Parietal lobe (tissue), 1 donor: ENCODE measurements around the gene ALB. TPM values are rescaled to one million over a fixed set of nuclear protein-coding genes. Genes with fewer than 3 reads are reported as not detected.

ENCODE experiments used
- total RNA-seq: library from RNA; depleted of rRNA; stranded (reverse); fragments of >200 nt; gene quantifications from one replicate; pipeline ENCODE4 v1.2.3, GENCODE V29; 2014

ALB gene
- total RNA-seq = 7.5 TPM

DNA sequence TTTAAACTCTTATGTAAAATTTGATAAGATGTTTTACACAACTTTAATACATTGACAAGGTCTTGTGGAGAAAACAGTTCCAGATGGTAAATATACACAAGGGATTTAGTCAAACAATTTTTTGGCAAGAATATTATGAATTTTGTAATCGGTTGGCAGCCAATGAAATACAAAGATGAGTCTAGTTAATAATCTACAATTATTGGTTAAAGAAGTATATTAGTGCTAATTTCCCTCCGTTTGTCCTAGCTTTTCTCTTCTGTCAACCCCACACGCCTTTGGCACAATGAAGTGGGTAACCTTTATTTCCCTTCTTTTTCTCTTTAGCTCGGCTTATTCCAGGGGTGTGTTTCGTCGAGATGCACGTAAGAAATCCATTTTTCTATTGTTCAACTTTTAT lies at the start of gene ALB:
TSS of gene ALB (plus strand) at position 246 of the 400 bp plus-strand sequence. CDS start at position 287, 41 bp downstream.

GRCh38 chr4:73435984-73436383 lies 31.9 kb downstream of the ALB start, which contains the start of gene AFP:
AFP (plus strand) TSS chr4:73436221; CDS start chr4:73436263, 42 bp downstream.

Other genes with a start within 250 kb of the ALB start
- gene ANKRD17, start 145.5 kb upstream of the ALB start, total RNA-seq = 124 TPM
- gene AFP, start 31.9 kb downstream of the ALB start, total RNA-seq = 0.31 TPM
- not detected for gene AFM, start 77.5 kb downstream of the ALB start, total RNA-seq
- not detected for gene RASSF6, start 216.1 kb downstream of the ALB start, total RNA-seq